ENCODE data around the gene FOXP3.

FOXP3 gene

GRCh38 chrX:49286136-49286535 is 21.6 kb upstream of the FOXP3 start:
- no peak for TF ChIP-seq CTCF (IDR thresholded peaks at IDR 0.05; ENCODE audit: extremely low read depth, missing control alignments)
- no peak for DNase-seq (ENCODE audit: low spot score)

GRCh38 chrX:49284212-49284611 is 19.7 kb upstream of the FOXP3 start:
- DNase-seq (ENCODE audit: low spot score), result no peak
- no peak for TF ChIP-seq CTCF (IDR thresholded peaks at IDR 0.05; ENCODE audit: extremely low read depth, missing control alignments)

- DNase-seq (ENCODE audit: low spot score), result no peak
- no peak for TF ChIP-seq CTCF (IDR thresholded peaks at IDR 0.05; ENCODE audit: extremely low read depth, missing control alignments)
These were observed 18.1 kb upstream of the FOXP3 start for GRCh38 chrX:49282647-49283011.

GRCh38 chrX:49278081-49278480 is 13.6 kb upstream of the FOXP3 start:
- no peak for TF ChIP-seq CTCF (IDR thresholded peaks at IDR 0.05; ENCODE audit: extremely low read depth, missing control alignments)

GRCh38 chrX:49277535-49277830 is 13.0 kb upstream of the FOXP3 start:
- no peak for DNase-seq (ENCODE audit: low spot score)
- TF ChIP-seq CTCF (IDR thresholded peaks at IDR 0.05; ENCODE audit: extremely low read depth, missing control alignments), result no peak

More at GRCh38 chrX:49278081-49278480, 13.6 kb upstream of the FOXP3 start:
- no peak for DNase-seq (ENCODE audit: low spot score)

GRCh38 chrX:49276671-49277534 is 12.4 kb upstream of the FOXP3 start:
- no peak for DNase-seq (ENCODE audit: low spot score)
- no peak for TF ChIP-seq CTCF (IDR thresholded peaks at IDR 0.05; ENCODE audit: extremely low read depth, missing control alignments)

GRCh38 chrX:49276207-49276606 is 11.7 kb upstream of the FOXP3 start:
- TF ChIP-seq CTCF (IDR thresholded peaks at IDR 0.05; ENCODE audit: extremely low read depth, missing control alignments), result no peak
- DNase-seq (ENCODE audit: low spot score), result no peak
